HG02885 (cell line): ENCODE measurements around the gene OR6Q1.

Experiments used
- ATAC-seq: cut with Tn5 transposase; IDR thresholded peaks from one replicate; pipeline ENCODE4 v1.9.1; 2021; ENCODE audit warnings: mild to moderate bottlenecking; ENCODE audit not compliant: unreplicated experiment, poor library complexity

The OR6Q1 gene

DNA sequence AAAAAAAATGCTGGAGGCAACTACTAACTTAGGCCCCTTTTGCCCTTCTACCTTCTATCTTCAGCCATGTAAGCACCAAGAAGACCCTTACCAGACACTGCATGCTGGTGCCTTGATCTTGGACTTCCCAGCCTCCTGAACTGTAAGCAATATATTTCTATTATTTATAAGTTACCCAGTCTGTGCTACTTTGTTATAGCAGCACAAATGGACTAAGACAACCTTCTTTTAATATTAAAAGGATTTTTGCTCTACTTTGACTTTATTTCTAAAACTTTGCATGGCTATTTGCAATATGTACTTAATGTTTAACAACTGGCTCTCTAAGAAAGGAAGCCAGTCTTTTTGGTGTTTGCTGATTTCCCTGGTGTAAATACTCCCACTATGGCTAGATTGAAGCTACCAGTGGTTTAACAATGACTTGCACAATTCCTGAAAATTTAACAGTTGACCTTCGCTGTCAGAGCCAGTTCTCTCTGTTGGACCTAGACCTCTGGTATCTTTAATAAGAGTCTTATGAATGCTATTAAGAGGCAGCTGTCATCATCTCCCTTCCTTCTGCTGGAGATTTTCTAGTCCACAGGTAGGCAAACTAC, 25.2 kb downstream of the OR6Q1 start:
- no peak for ATAC-seq

DNA sequence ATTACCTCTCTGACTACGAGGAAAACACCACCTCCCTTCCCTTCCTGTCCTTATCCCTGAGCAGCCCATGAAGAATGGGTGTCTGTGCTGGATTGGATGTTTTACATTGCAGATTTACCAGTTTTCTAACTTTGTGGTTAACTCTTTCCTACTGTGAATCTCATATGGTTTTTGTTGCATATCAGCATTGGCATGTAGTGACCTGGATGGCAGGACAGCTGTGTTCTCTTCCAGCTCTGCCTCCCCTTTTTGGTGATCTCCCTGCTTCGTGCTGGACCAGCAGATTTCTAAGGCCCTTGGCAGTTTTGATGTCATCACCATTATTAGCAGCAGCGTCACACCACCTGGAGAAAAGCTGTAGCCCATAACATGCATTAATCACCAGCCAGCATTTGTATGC, 26.7 kb downstream of the OR6Q1 start:
- ATAC-seq = no peak

DNA sequence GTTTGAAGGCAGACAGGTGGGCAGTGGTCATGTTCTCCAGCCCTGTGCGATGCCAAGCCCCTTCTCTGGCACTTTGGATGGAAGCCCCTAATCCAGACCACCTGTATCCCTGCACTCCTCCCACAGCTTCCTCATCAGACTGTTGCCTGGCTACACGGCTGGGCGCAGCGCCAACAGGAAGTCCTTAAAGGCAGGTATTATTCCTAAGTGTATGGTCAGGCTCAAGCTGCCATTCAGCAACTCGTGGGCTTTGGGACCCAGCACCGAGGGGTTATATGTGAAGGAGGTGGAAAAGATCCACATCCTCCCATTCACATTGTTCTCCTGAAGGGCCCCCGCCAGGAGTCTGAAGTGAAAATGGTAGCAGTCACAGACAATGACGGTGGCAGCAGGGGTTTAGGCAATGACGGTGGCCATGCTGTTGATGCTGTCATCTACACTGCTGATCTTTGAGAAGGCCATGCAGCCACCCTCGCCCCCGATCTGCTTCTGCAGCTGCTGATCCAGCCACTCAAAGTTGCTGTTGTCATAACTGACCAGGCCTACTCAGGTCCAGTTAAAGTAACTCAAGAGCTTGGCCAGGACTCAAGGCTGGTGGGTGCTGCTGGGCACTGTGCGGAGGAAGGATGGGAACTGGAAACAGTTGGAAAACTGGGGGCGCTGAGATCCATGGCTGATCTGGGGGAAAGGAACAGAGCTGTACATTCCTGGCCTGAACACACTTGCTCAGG, 27.7 kb downstream of the OR6Q1 start:
- no peak for ATAC-seq

DNA sequence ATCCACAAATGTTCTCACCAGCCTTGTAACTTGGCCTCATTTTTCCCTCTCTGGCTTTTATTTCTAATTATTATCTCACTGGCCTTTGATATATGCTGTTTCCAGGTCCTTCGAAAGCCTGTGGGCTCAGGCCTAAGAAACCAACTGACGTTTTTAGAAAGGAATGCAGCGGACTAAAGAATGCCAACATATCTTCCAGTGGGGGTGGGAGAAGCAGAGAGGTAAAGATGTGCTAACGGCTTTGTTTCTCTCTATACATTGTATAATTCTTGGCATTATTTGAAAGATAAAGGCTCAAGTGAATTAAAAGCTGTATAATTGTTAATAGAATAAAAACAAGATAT, 28.2 kb downstream of the OR6Q1 start:
- no peak for ATAC-seq

DNA sequence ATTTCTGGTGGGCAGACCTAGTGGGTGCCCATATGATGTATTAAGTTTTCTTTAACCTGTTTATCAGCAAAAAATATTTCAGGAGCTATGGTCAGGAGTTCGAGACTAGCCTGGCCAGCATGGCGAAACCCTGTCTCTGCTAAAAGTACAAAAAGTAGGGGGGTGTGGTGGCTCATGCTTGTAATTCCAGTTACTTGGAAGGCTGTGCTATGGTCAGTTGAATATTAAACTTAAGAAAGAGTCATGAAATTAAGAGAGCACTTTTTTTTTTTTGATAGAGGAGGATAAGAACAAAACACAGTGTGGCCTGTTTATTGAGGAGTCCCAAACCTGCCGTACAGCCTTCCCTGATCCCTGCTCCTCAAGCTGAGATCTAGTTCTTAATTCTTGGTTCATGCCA, 29.8 kb downstream of the OR6Q1 start:
- ATAC-seq = no peak

DNA sequence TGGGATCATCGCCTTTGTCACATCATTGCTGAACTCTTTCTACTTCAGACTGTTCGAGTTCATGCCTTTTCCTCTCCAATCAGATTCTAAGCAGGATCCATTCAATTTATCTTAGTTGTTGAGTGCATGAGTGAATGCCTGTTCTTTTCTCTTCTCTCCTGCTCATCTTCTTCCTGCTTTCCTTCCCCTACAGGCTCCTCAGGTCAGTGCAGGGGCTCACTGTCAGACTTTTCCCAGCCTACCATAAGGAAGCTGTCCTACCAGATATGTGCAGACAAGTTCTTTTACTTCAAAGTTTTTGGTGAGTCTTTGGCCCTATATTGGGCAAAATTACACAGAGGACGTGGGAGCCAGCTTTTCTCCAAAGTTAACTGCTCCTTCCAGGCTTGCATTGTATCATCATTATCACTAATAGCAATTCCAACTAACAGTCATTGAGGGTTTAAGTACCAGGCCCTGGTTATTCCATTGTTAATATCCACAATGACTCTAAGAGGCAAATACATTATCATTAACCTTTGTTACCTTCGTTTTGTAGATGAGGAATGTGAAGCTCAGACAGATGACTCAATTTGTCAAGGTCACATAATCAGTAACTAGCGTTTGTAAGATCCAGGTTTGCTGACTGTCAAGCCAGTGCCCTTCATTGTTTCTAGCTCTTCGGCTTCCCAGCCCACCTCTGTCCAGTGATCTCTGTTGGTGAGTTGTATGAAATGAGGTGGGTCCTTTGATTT, 30.4 kb downstream of the OR6Q1 start:
- no peak for ATAC-seq

DNA sequence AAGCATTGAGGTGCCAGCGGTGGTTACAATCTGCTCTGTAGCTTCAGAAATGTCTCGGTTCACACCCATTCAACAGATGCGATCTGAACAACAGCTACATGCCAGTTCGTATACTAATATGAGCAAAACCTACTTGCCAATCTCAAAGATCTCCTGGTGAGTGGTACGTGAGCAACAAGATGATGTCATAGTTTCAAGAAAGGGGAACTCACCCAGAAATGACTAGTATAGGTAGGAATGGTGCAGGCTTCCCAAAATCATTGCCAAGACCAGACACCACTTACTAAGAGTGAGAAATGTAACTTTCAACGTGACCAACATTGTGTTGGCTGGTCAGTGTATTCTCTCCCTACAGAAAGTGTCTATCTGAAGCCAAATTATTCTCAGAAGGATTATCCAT, 31.1 kb downstream of the OR6Q1 start:
- no peak for ATAC-seq

DNA sequence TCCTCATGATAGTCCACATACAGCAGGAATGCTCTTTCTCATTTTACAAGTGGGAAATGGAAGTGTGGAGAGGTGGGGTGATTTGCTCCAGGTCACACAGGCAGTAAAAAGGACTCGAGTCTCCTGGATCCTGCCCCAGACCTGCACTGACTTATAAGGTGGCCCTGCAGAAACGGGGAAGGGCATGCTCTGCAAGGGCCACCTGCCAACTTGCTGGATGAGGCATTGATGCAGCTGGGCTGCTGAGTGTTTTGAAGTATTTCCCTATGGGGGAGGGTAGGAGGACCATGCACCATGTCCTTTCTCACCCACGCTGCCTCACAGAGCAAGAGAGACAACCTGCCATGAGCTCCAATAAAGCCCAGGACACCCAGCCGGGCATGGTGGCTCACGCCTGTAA, 36.9 kb downstream of the OR6Q1 start:
- no peak for ATAC-seq

DNA sequence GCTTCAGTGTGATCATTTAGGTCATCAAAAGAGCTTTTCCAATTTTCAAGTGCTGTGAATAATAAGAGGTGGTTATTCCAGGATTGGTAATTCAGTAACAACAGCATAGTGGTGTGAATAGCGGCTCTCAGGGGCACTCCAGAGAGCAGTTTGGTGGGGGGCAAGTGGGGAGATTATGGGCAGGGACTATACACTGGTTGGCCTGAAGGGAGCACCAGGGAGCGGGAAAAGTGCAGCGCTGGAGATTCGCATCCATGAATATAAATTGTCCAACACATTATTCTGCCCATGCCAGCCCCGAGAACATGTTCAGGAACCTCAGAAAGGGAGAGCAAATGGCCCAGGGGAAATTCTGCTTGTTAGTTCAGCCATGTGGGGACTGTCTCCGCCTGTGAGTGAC, 37.9 kb downstream of the OR6Q1 start:
- peak; percentile 45 for ATAC-seq

DNA sequence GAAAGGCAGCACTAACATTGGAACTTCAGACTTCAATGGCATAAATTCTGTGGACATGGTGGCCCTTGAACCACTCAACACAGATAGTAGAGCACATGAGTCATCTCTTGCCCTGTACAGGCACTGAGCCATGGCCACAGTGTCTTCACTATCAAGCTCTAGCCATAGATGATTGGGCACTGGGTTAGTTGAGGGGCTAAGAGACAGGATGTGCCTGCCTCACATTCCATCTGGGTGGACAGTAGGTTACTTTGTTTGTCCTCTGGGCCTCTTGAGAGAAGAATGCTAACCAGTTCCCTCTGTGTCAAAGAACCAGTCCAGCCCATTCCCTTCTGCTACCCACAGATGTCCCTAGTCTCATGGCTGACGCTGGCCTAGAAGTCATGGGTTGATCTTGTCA, 39.8 kb downstream of the OR6Q1 start:
- no peak for ATAC-seq

DNA sequence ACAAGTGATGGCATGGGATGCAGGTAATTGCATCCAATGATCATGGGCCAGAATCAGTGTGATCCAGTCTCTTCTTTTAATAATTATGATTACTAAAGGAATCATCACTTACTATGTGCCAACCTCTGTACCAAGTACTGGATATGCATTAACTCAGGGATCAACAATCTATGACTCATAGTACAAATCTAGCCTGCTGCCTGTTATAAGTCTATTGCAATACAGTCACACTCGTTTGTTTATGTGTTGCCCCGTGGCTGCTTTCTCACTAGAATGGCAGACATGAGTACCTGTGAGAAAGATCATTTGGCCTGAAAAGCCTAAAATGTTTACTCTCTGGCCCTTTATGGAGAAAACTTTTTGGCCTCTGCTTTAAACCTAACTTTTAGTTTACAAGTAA, 45.0 kb downstream of the OR6Q1 start:
- ATAC-seq = no peak
